Measurements from ENCODE around the gene ZNF320. TPM values are rescaled to one million over a fixed set of nuclear protein-coding genes. Genes with fewer than 3 reads are reported as not detected.
A peak's percentile ranks its signal among the peaks of the same experiment; 100 is the strongest.
"Not testable (repeated sequence)": the region's sequence is repeated elsewhere in the genome, so short reads cannot be mapped to it uniquely, and the experiment has no call there.

ZNF320 gene
- total RNA-seq, 4 donors from 2014 or later = 2.8 to 23.1 (median 11.5) TPM

- in situ Hi-C loops (cut with MboI; ENCODE audit: low pct_ligation_motif_present in 1 of 4, low pct_unique_long_range_greater_than_20kb in 1 of 4, low sequenced_read_pairs in 3 of 4) = loop anchor here in 1 of 4 donors (5.0 kb wide), 1 partner anchor 85 kb away; the partner anchor contains the start of gene ZNF468
- peak overlapping the region; percentile 88 to 97 (median 94) for H3K27ac ChIP-seq
- TF ChIP-seq POLR2A (IDR thresholded peaks at IDR 0.05) (no peak), POLR2AphosphoS5 (IDR thresholded peaks at IDR 0.05) (no peak), CTCF (IDR thresholded peaks at IDR 0.05) (no peak), EP300 (IDR thresholded peaks at IDR 0.05; ENCODE audit: low read depth) (no peak)
- H3K9me3 ChIP-seq = peaks cover 11 to 15% of the 10 kb centered on the region in 2 donors
- no peaks in the 10 kb centered on the region for H3K36me3 ChIP-seq
- H3K4me3 ChIP-seq = peak overlapping the region; percentile 59 to 98 (median 84)
- intact Hi-C loops (cut with DNase I; ENCODE audit: low total_unique reads) = no loop called here
- 0% methylated on average over 2 to 26 of the region's 26 CpGs for WGBS, 2 donors (ENCODE audit: low coverage in 1 of 2)
- DNase-seq = peak; percentile 36
- peaks cover 12 to 56% (median 27%) of the 10 kb centered on the region in 4 donors for H3K4me1 ChIP-seq
- H3K27me3 ChIP-seq = no peaks in the 10 kb centered on the region
These were observed 44.5 kb upstream of the ZNF320 start for GRCh38 chr19:52941941-52942385.

GRCh38 chr19:52941523-52941922 lies 44.1 kb upstream of the ZNF320 start:
- peaks cover 6 to 11% of the 10 kb centered on the region in 2 donors for H3K9me3 ChIP-seq
- intact Hi-C loops (cut with DNase I; ENCODE audit: low total_unique reads); H3K27me3 ChIP-seq; DNase-seq; H3K36me3 ChIP-seq: not testable (repeated sequence)
- peaks cover 12 to 61% (median 30%) of the 10 kb centered on the region in 4 donors for H3K4me1 ChIP-seq
- peak overlapping the region in 3 of 4 donors; percentile 74 to 98 (median 94) for H3K4me3 ChIP-seq
- 27 to 29% methylated on average over 2 of the region's 2 CpGs for WGBS, 2 donors (ENCODE audit: low coverage in 1 of 2)
- H3K27ac ChIP-seq = peak overlapping the region; percentile 88 to 97 (median 94)
- in situ Hi-C loops (cut with MboI; ENCODE audit: low pct_ligation_motif_present in 1 of 4, low pct_unique_long_range_greater_than_20kb in 1 of 4, low sequenced_read_pairs in 3 of 4) = loop anchor here in 1 of 4 donors (5.0 kb wide), 1 partner anchor 84 kb away; the partner anchor contains the start of gene ZNF468

- H3K27ac ChIP-seq = peak overlapping the region; percentile 88 to 97 (median 94)
- H3K36me3 ChIP-seq; H3K9me3 ChIP-seq; DNase-seq; intact Hi-C loops (cut with DNase I; ENCODE audit: low total_unique reads); H3K27me3 ChIP-seq: not testable (repeated sequence)
- 56 to 66% methylated on average over 4 to 5 of the region's 5 CpGs for WGBS, 2 donors (ENCODE audit: low coverage in 1 of 2)
- peak overlapping the region in 1 of 4 donors; percentile 74 for H3K4me3 ChIP-seq
- in situ Hi-C loops (cut with MboI; ENCODE audit: low pct_ligation_motif_present in 1 of 4, low pct_unique_long_range_greater_than_20kb in 1 of 4, low sequenced_read_pairs in 3 of 4) = loop anchor here in 1 of 4 donors (5.0 kb wide), 1 partner anchor 84 kb away; the partner anchor contains the start of gene ZNF468
- H3K4me1 ChIP-seq = peaks cover 12 to 64% (median 31%) of the 10 kb centered on the region in 4 donors
These were observed 43.5 kb upstream of the ZNF320 start for GRCh38 chr19:52940905-52941304.

GRCh38 chr19:52938761-52939160 lies 41.3 kb upstream of the ZNF320 start:
- Histone ChIP-seq H3K27me3 (no peaks in the 10 kb centered on the region), H3K4me1 (peaks cover 12 to 65% (median 35%) of the 10 kb centered on the region in 4 donors), H3K9me3 (no peaks in the 10 kb centered on the region), H3K4me3 (peak overlapping the region in 1 of 4 donors; percentile 11), H3K27ac (peak overlapping the region; percentile 77 to 87 (median 86)), H3K36me3 (peaks cover 0 to 3% (median 0%) of the 10 kb centered on the region in 4 donors)
- no peak for TF ChIP-seq CTCF (IDR thresholded peaks at IDR 0.05)
- intact Hi-C loops (cut with DNase I; ENCODE audit: low total_unique reads) (no loop called here), in situ Hi-C loops (cut with MboI; ENCODE audit: low pct_ligation_motif_present in 1 of 4, low pct_unique_long_range_greater_than_20kb in 1 of 4, low sequenced_read_pairs in 3 of 4) (no loop called here)
- WGBS, 2 donors (ENCODE audit: low coverage in 1 of 2) = 26 to 31% methylated on average over 5 of the region's 5 CpGs
- no peak for DNase-seq

GRCh38 chr19:52936954-52937325 lies 39.5 kb upstream of the ZNF320 start:
- 43 to 49% methylated on average over 1 to 7 of the region's 7 CpGs for WGBS, 2 donors (ENCODE audit: low coverage in 1 of 2)
- no peak overlapping the region for H3K4me3 ChIP-seq
- in situ Hi-C loops (cut with MboI; ENCODE audit: low pct_ligation_motif_present in 1 of 4, low pct_unique_long_range_greater_than_20kb in 1 of 4, low sequenced_read_pairs in 3 of 4) (no loop called here), intact Hi-C loops (cut with DNase I; ENCODE audit: low total_unique reads) (no loop called here)
- H3K4me1 ChIP-seq = peaks cover 4 to 55% (median 33%) of the 10 kb centered on the region in 4 donors
- no peaks in the 10 kb centered on the region for H3K27me3 ChIP-seq
- DNase-seq = no peak
- peaks cover 0 to 3% (median 0%) of the 10 kb centered on the region in 4 donors for H3K36me3 ChIP-seq
- peak overlapping the region; percentile 77 to 87 (median 86) for H3K27ac ChIP-seq
- H3K9me3 ChIP-seq = no peaks in the 10 kb centered on the region
- TF ChIP-seq EP300 (IDR thresholded peaks at IDR 0.05; ENCODE audit: low read depth) (no peak), POLR2A (IDR thresholded peaks at IDR 0.05) (no peak), POLR2AphosphoS5 (IDR thresholded peaks at IDR 0.05) (no peak), CTCF (IDR thresholded peaks at IDR 0.05) (no peak)
